PC-9 (cell line): ENCODE results near the gene ETAA1.

Experiments
- CTCF ChIP-seq: fragments of 200-600 bp; sonication (generic); conservative IDR thresholded peaks from 2 replicates; pipeline ENCODE4 v1.6.1; 2017; ENCODE audit warnings: mixed run types, antibody characterized with exemption, mild to moderate bottlenecking, moderate library complexity
- EZH2 ChIP-seq: fragments of 200-600 bp; sonication (generic); IDR thresholded peaks from 2 replicates; pipeline ENCODE4 v1.8.0; 2017; ENCODE audit warnings: antibody characterized with exemption, low read depth

GRCh38 chr2:67400560-67401485 is 3.7 kb downstream of the ETAA1 start:
- TF ChIP-seq CTCF (no peak), EZH2 (no peak)
